PC-9 (cell line): Measurements from ENCODE around the gene LRMDA. TPM values are rescaled to one million over a fixed set of nuclear protein-coding genes. Genes with fewer than 3 reads are reported as not detected.

Experiments
- BruUV-seq: library from RNA; stranded (reverse); fragments of 400-500 nt; replicated peaks from 2 replicates; lab custom pipeline; 2021; lab: Mats Ljungman, UMichigan
- CTCF ChIA-PET: fragments of 300-600 bp; sonication (Branson Sonifier 250); formaldehyde crosslinking; loops from one replicate; lab custom pipeline; 2022; ENCODE audit warnings: antibody characterized with exemption; lab: Charles Lee
- POLR2A ChIA-PET: fragments of 300-600 bp; sonication (Branson Sonifier 250); formaldehyde crosslinking; loops from one replicate; lab custom pipeline; 2022; ENCODE audit warnings: antibody characterized with exemption; ENCODE audit not compliant: unreplicated experiment; lab: Charles Lee
- DNase-seq, 2 experiments: peaks; one replicate each; pipeline versions ENCODE4 v3.0.0 to v3.0.0-alpha.2; 2015 to 2022; ENCODE audit warnings: mixed read lengths in 1 of 2
- H2AFZ ChIP-seq: fragments of 200-600 bp; sonication (generic); 2 replicates; pipeline ENCODE4 v1.8.1; 2017; ENCODE audit warnings: antibody characterized with exemption
- H3F3A ChIP-seq: fragments of 200-600 bp; sonication (generic); 2 replicates; pipeline ENCODE4 v1.8.1; 2017; ENCODE audit warnings: antibody characterized with exemption, mild to moderate bottlenecking, low read depth; ENCODE audit not compliant: insufficient read depth
- H3K27ac ChIP-seq: fragments of 200-600 bp; sonication (generic); 2 replicates; pipeline ENCODE4 v1.6.1; 2016; ENCODE audit warnings: mixed run types
- H3K27me3 ChIP-seq: fragments of 200-600 bp; sonication (generic); 2 replicates; pipeline ENCODE4 v1.6.1; 2016; ENCODE audit warnings: low read depth, mixed run types; ENCODE audit not compliant: insufficient read depth
- H3K36me3 ChIP-seq: fragments of 200-600 bp; sonication (generic); 2 replicates; pipeline ENCODE4 v1.6.1; 2016; ENCODE audit warnings: low read depth, mixed run types
- H3K4me1 ChIP-seq: fragments of 200-600 bp; sonication (generic); replicated peaks from 2 replicates; pipeline ENCODE4 v1.6.1; 2016; ENCODE audit warnings: mixed run types; ENCODE audit not compliant: insufficient read depth
- H3K4me2 ChIP-seq: fragments of 200-600 bp; sonication (generic); 2 replicates; pipeline ENCODE4 v1.6.1; 2017; ENCODE audit warnings: mixed run types
- H3K4me3 ChIP-seq: fragments of 200-600 bp; sonication (generic); 2 replicates; pipeline ENCODE4 v1.6.1; 2016; ENCODE audit warnings: mixed run types
- H3K79me2 ChIP-seq: fragments of 200-600 bp; sonication (generic); 2 replicates; pipeline ENCODE4 v1.6.1; 2017; ENCODE audit warnings: low read depth, mixed run types
- H3K9me2 ChIP-seq: fragments of 200-600 bp; sonication (generic); 2 replicates; pipeline ENCODE4 v1.8.1; 2017; ENCODE audit warnings: mild to moderate bottlenecking; ENCODE audit not compliant: insufficient read depth
- H3K9me3 ChIP-seq: fragments of 200-600 bp; sonication (generic); 2 replicates; pipeline ENCODE4 v1.8.1; 2016; ENCODE audit warnings: low read depth; ENCODE audit not compliant: insufficient read depth
- H4K20me1 ChIP-seq: fragments of 200-600 bp; sonication (generic); 2 replicates; pipeline ENCODE4 v1.8.1; 2017; ENCODE audit not compliant: insufficient read depth
- CTCF ChIP-seq: fragments of 200-600 bp; sonication (generic); conservative IDR thresholded peaks from 2 replicates; pipeline ENCODE4 v1.6.1; 2017; ENCODE audit warnings: mixed run types, antibody characterized with exemption, mild to moderate bottlenecking, moderate library complexity
- EZH2 ChIP-seq: fragments of 200-600 bp; sonication (generic); IDR thresholded peaks from 2 replicates; pipeline ENCODE4 v1.8.0; 2017; ENCODE audit warnings: antibody characterized with exemption, low read depth
- intact Hi-C: fragments of 100-400 bp; cut with micrococcal nuclease; formaldehyde crosslinking; loops from one replicate; pipeline ENCODE4 v1.10.0; 2022; ENCODE audit not compliant: unreplicated experiment
- total RNA-seq: library from RNA; stranded (reverse); gene quantifications from 2 replicates; pipeline ENCODE4 v1.2.3, GENCODE V29; 2021

The LRMDA gene
- total RNA-seq, 1 experiment from 2014 or later = not detected

DNA sequence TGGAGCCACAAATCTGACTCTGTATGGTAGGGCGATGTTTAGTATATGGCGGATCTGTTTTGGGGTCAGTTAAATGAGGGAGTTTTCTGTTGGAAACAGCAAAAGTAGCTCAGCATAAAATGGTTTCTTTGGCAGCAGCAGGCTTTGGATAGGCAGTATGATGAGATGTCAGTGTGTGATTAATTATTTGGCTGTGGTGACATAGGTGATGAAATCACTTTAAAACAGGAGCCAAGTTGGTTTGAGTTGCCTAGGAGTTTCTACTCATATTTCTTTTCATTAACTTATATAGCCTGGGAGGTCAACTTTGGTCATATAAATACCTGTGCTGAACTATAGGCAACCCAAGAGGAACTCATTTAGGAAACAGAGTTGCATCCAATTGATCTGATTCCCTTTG, 291.2 kb downstream of the LRMDA start:
- H3K9me3 ChIP-seq = no peaks in the 10 kb centered on the region
- DNase-seq = no peak
- H3K4me2 ChIP-seq = no peak overlapping the region
- H3F3A ChIP-seq = no peaks in the 10 kb centered on the region
- no peak overlapping the region for H3K27ac ChIP-seq
- intact Hi-C loops = no loop called here
- ChIA-PET POLR2A (no interaction called here), CTCF (no interaction called here)
- no peaks in the 10 kb centered on the region for H3K79me2 ChIP-seq
- no peaks in the 10 kb centered on the region for H3K9me2 ChIP-seq
- no peak overlapping the region for H3K4me3 ChIP-seq
- H3K36me3 ChIP-seq = no peaks in the 10 kb centered on the region
- H4K20me1 ChIP-seq = no peaks in the 10 kb centered on the region; the same call in 1 of the 2 replicates
- H3K27me3 ChIP-seq = no peaks in the 10 kb centered on the region
- TF ChIP-seq CTCF (no peak), EZH2 (no peak)
- H3K4me1 ChIP-seq = no peaks in the 10 kb centered on the region
- no peak overlapping the region for H2AFZ ChIP-seq
- no TSS peak for BruUV-seq

DNA sequence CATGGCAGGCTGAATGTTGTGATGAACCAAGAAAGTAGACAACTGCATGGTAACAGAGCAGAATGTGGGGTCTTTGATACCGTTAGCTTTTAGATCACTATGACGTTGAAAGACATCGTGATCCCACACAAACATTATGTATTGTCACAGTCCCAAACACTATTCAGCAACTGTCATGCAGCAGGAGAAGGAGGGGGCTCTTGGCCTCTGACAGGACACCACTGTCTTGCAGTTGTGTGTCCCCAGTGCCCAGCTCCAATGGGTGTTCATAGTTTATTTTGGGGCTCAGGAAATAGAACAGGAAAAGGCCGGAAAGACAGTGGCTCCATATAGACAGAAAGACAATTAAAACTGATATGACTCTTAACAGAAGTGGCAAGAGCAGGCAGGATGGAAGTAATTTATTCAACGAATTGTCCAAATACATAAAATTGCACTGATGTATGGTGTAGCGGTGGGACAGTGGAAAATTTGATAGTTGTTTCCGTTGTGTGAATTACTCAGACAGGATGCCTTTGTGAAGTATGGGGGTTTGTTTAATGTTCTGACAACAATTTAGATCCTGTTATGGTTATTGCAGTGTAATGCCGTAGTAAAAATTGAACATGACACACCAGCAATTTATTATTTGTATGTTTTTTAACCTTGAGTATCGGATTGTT, 292.0 kb downstream of the LRMDA start:
- no peaks in the 10 kb centered on the region for H3K4me1 ChIP-seq
- H3K4me2 ChIP-seq = no peak overlapping the region
- H3K9me3 ChIP-seq = no peaks in the 10 kb centered on the region
- H3K27me3 ChIP-seq = no peaks in the 10 kb centered on the region
- H3K27ac ChIP-seq = no peak overlapping the region
- no peaks in the 10 kb centered on the region for H3K79me2 ChIP-seq
- POLR2A ChIA-PET = no interaction called here
- CTCF ChIA-PET = no interaction called here
- no TSS peak for BruUV-seq
- H3K9me2 ChIP-seq = no peaks in the 10 kb centered on the region
- no peaks in the 10 kb centered on the region for H3F3A ChIP-seq
- no peak overlapping the region for H2AFZ ChIP-seq
- intact Hi-C loops = no loop called here
- no peak overlapping the region for H3K4me3 ChIP-seq
- H4K20me1 ChIP-seq = no peaks in the 10 kb centered on the region; the same call in 1 of the 2 replicates
- no peak for DNase-seq
- H3K36me3 ChIP-seq = no peaks in the 10 kb centered on the region
- TF ChIP-seq EZH2 (no peak), CTCF (no peak)

GRCh38 chr10:75724047-75724446, 292.6 kb downstream of the LRMDA start:
- Histone ChIP-seq H2AFZ (no peak overlapping the region), H3K4me3 (no peak overlapping the region), H3K36me3 (no peaks in the 10 kb centered on the region), H3K79me2 (no peaks in the 10 kb centered on the region), H3K4me1 (no peaks in the 10 kb centered on the region), H3K27me3 (no peaks in the 10 kb centered on the region), H3K9me2 (no peaks in the 10 kb centered on the region), H3K9me3 (no peaks in the 10 kb centered on the region), H3F3A (no peaks in the 10 kb centered on the region), H4K20me1 (no peaks in the 10 kb centered on the region; the same call in 1 of the 2 replicates), H3K27ac (no peak overlapping the region), H3K4me2 (no peak overlapping the region)
- intact Hi-C loops = no loop called here
- TF ChIP-seq CTCF (no peak), EZH2 (no peak)
- ChIA-PET CTCF (no interaction called here), POLR2A (no interaction called here)
- BruUV-seq = no TSS peak
- no peak for DNase-seq
